IPS-NIHi7 (cell line): ENCODE results near the gene MAP2K6.

Experiments
- DNase-seq: peaks from one replicate; pipeline ENCODE4 v3.0.0; 2012; ENCODE audit warnings: mixed read lengths; ENCODE audit errors: extremely low spot score

MAP2K6 gene

DNA sequence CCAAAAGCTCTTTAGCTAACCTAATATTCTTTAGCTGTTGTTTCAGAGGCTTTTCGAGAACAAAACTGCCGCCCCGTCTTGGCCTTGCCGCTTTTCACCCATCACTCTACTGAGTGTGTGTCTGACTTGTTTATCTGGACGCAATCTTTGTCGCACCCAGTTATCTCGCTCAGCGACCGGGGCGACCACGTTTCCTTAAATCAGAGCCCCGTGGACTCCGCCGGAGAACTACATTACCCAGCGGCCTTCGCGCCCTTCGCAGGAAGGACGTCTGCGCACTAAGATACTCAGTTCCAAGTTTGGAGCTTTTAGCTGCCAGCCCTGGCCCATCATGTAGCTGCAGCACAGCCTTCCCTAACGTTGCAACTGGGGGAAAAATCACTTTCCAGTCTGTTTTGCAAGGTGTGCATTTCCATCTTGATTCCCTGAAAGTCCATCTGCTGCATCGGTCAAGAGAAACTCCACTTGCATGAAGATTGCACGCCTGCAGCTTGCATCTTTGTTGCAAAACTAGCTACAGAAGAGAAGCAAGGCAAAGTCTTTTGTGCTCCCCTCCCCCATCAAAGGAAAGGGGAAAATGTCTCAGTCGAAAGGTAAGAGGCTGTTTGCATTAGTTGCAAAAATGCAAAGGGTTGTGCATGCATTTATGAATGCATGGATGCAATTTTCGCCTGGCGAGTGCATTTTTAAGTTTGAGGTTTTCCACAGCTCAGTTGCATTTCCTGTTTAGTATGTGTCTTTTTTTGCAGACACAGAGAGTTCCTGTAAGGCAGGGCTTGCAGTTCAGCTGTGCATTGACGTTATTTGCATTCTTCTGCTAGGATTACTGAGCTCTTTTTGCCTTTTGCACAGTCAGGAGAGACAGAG lies at the start of gene MAP2K6:
TSS of gene MAP2K6 (plus strand) at position 290 of the 867 bp plus-strand sequence. CDS start at position 578, 288 bp downstream.
- peak; percentile 82 for DNase-seq

DNA sequence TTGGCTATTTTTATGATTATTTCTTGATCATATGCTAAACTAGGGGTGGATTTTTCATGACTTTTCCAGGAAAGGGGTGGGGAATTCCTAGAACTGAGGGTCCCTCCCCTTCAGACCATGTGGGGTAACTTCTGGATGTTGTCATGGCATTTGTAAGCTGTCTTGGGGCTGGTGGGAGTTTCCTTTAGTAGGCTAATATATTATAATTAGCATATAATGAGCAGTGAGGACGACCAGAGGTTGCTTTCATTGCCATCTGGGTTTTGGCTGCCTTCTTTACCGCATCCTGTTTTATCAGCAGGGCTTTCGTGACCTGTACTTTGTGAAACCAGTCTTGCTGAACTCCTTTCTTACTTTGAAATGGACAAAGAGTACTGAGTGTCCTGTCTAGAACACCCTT lies 47.2 kb upstream of the MAP2K6 start:
- no peak for DNase-seq

DNA sequence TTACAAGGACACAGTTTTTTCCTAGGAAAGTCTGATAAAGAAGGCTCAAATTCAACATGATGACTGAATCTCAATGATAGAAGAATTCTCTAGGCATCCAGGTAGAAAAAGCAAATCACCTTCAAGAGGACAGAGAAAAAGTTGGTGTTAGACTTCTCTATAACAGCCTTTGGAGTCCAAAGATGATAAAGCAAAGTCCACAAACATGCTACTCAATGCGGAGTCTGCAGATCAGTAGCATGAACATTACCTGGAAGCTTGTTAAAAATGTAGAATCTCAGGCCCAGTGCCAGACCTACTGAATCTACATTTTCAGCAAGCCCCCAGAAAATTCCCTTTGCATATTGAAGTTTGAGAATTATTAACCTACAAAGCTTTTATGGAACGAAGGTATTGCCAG lies 41.4 kb upstream of the MAP2K6 start:
- no peak for DNase-seq

DNA sequence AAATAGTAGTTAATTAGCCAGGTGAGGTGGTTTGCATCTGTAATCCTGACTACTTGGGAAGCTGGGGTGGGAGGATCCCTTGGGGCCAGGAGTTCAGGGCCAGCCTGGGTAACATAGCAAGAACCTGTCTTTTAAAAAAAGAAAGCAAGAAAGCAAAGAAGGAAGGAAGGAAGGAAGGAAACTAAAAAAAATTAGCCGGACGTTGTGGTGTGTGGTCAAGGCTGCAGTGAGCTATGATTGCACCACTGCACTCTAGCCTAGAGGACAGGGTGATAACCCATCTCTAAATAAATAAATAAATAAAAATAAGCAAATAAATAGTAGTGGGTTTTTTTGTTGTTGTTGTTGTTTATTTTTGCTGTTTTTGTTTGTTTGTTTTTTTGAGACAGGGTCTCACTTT lies 39.3 kb upstream of the MAP2K6 start:
- DNase-seq: no peak

DNA sequence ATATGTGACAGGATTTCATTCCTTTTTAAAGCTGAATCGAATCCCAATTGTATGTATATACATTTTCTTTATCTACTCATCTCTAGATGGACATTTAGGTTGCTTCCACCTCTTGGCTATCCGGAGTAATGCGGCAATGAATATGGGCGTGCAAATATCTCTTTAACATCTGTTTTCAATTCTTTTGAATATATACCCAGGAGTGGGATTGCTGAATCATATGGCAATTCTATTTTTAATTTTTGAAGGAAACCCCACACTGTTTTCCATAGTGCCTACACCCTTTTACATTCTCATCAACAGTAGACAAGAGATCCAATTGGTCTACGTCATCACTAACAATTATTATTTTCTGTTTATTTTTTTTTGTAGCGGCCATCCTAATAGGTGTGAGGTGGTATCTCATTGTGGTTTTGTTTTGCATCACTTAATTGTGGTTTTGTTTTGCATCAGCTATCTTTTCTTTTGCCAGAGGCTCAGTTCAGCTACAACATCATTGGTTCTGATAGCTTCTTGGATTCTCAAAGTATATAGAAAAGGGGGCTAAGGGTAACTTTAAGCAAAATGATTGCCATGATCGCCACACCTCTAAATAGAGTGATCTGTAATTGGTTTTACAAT lies 25.6 kb upstream of the MAP2K6 start:
- DNase-seq: no peak

DNA sequence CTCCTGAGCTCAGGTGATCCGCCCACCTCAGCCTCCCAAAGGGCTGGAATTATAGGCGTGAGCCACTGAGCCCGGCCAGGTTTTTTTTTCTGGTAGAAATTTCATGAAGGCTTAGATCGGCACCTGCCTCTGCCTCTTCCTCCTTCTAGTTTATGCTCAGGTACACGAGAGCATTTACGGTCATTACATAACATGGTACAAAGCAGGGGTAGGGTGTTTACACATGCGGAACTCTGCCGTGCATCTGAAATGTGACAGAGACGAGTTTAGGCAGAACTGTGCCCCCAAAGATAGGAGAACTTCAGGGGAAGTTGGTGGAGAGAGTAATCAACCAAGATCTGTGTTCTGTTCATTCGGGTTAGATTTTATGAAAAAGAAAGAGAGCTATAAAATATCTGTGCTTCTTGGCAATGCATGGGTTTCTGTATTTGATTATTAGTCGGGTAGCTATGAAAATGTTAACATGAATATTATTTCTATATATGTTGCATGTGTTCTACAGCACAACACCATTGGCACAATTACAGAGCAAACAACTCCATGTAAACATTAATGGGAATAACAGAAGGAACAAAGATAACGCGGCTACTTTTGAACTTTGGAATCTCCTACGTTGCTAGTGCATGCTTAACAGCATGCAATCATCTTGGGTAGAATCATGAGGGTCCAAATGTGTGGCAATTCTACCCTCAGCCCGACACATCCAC lies 23.5 kb upstream of the MAP2K6 start:
- DNase-seq: no peak

DNA sequence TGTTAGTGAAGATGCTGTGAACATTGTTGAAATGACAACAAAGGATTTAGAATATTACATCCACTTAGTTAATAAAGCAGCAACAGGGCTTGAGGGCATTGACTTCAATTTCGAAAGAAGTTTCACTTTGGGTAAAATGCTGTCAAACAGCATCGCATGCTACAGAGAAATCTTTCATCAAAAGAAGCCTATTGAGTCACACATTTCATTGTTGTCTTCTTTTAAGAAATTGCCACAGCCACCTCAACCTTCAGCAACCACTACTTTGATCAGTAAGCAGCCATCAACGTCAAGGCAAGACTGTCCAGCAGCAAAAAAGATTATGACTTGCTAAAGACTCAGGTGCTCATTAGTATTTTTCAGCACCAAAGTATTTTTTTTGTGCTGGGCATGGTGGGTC lies 13.2 kb upstream of the MAP2K6 start:
- DNase-seq: no peak

DNA sequence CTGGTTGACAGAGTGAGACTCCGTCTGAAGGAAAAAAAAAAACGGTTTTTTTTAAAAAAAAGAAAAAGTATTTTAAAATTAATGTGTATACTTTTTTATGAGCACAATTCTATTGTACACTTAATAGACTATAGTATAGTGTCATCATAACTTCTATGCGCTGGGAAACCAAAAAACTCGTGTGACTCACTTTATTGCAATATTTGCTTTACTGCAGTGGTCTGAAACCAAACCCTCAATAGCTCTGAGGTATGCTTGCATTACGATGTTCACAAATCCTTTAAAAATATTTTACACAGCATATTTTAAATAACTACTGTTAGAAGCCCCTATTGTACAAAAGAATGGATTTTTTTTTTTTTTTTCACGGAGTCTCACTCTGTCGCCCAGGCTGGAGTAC lies 12.4 kb upstream of the MAP2K6 start:
- no peak for DNase-seq

DNA sequence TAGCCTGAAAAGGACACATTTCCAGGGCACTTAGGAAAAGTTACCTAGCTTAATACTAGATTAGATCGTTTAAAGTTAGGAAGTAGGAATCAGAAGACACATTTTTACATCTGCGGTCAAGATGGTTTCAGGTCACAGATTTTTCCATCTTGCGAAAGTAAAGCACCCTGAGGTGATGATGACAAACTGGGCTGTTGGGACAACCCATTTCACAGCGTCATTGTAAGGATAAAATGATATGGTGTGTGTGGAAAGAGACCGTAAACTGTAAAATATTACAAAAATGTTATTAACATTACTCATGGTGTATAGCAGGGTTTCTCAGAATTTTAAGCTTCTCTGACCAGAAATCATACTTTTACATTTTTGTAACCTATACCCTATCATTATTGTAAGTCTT lies 10.1 kb upstream of the MAP2K6 start:
- no peak for DNase-seq

DNA sequence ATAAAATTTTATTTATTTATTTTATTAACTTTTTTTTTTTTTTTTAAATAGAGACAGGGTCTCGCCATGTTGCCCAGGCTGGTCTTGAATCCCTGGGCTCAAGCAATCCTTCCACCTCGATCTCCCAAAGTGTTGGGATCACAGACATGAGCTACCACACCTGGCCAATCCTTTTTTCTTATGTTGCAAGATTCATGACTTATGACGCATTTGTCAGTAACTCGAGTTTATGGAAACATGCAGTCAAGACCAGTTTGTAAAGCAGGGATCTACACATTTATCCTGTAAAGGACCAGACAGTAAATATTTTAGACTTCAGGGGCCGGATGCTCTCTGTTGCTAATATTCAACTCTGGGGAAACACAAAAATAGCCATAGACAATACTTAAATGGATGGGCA lies 9.4 kb upstream of the MAP2K6 start:
- DNase-seq: no peak

DNA sequence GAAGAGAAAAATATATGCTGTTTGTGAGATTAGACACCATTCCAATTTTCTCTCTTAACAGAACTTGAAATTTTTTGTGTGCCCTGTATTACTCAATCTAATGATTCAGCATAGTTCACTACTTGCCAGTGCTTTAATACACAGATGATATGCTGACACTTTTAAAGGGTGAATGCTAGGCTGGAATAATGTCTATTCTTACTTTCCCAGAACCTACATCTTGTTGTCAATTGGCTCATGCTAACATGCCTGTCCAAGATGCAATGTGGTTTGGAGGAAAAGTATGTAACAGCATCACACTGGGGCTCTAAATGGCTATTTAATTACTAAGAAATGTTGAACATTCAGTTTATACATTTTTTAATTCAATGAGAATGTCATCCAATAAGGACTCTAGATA lies 7.6 kb upstream of the MAP2K6 start:
- no peak for DNase-seq

DNA sequence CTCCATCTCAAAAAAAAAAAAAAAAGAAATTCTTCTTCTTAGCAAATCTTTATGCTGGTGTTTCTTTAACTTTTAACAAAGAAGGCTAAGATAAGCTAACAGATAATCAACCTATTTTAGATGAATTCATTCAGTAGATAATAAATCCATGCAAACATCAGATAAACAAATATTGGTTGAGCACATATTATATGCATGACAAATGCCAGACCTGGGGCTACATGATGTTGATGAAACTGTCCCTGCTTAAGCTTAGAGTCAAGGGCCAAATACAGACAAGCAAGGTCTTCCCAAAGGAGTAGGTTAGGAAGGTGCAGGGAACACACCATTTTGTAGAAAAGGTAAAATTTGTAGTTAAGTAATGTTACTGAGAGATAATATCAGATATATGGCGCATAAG lies 6.7 kb upstream of the MAP2K6 start:
- no peak for DNase-seq

DNA sequence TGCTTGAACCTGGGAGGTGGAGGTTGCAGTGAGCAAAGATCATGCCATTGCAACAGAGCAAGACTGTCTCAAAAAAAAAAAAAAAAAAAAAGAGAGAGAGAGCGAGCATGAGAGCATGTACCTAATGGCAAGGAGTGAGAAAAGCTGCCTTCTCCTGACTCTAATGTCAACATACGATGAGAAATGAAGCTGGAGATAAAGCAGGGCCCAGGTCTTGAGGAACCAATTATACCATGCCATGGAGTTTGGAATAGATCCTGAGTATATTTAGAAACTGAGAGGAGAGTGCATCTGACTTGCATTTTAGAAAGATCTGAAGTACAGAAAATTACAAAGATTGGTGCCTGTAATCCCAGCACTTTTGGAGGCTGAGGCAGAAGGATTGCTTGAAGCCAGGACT lies 3.8 kb upstream of the MAP2K6 start:
- DNase-seq: no peak

DNA sequence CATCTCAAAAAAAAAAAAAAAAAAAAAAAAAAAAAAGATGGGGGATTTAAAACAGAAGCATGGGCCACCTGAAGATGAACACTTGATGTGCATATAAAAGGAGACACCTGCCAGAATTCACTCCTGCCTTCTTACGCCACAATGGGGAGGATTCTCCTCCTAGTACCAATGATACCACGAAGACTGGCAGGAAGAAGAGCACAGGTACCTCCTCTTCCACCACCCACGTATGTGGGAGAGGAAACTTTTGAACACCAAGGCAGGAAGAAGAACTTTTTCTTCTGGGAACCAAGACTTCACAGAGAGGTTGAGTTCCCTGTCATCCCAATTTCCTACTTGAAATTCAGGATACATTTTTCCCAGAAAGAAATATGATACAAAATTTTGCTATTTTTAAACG lies 2.7 kb upstream of the MAP2K6 start:
- no peak for DNase-seq

DNA sequence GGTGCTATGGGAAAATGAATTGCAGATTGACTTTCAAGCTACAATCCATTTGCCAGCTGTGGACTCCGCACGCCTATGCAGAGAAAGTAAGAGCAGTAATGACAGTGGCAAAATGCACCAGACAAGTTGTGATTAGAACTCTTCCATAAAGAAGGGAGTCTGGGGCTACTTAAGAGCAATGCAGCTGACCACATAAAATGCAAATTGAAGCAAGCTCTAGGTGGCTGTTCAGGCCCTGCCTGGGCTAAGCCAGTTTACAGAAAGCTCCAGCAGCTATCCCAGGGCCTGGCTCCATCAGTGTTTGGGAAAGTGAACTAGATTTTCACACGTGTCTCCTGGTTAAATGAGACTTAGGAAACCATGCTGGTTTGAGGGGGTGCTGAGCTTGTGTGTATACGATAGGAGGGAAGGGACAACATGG lies 2.2 kb upstream of the MAP2K6 start:
- no peak for DNase-seq

DNA sequence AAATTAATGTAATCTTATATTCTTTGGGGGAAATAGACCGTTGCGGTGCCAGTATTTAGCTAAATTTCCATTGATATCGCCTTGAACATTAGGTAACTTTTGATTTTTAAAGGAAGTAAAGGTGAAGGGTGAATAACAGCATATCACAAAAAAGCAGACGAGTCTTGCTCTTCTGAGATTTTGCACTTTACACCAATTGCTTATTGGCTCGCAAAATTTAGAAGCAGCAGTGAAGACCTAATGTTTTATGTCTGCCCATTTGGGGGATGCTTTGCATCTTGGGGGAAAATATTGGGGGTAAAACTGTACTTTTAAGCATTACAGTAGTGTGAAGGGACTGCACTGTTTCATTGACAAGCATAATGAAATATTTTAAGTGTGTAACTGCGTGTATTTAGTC lies 934 bp downstream of the MAP2K6 start:
- no peak for DNase-seq

DNA sequence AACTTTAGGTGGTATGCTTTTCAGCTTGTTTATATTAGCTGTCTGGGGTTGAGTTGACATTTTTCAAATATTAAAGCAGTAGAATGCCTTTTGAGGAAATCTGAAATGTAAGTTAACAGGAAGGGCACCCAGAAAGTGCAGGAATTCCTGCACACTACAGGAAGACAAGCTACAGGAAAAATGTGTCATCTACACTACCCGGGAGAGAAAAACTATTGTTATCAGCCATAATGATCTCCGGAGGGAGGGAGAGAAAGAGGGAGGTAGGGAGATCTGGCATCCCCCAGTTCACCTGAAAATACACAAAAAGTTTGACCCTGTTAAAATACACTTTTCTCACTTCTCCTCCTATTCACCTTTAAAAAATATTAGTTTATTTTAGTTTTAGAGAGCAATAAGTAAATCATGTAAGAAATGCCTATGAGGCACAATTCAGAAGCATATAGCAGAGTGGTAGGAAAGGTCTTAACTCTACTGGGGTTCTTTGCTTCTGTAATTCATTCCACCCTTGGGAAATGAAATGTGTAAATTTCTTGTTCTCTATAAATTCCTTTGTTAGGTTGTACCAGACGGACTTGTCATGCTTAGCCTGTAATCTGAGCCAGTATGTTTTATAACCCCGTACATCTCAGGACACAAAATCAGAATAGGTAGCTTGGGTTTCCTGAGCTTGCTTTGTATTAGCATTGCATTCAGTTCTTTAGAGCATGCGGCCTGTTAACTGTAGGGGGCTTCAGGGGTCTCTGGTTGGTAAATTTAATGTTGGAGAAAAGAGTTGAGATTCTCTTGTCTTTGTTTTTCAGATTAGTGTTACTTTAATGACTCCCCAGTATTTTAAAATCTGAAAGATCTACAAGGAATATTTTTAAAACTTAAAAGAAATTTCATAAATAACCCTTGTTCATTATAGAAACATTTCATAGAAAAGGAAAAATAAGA lies 3.3 kb downstream of the MAP2K6 start:
- no peak for DNase-seq

DNA sequence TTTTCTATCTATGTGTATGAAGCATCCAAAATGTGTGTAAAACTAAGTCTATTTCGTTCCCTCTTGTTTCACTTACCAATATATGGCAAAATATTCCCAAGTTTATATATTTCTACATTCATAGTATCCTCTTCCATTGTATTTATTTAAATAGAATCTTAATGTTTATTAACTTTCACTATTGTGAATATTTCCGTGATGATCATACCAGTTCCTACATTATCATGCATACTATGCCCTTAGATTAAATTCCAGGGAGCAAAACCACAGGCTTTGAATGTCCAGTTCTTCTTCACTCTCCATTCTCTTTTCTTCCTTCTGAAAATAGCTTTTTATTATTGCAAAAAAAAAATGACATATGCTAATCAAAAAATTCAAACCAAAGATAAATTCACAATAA lies 4.0 kb downstream of the MAP2K6 start:
- no peak for DNase-seq

DNA sequence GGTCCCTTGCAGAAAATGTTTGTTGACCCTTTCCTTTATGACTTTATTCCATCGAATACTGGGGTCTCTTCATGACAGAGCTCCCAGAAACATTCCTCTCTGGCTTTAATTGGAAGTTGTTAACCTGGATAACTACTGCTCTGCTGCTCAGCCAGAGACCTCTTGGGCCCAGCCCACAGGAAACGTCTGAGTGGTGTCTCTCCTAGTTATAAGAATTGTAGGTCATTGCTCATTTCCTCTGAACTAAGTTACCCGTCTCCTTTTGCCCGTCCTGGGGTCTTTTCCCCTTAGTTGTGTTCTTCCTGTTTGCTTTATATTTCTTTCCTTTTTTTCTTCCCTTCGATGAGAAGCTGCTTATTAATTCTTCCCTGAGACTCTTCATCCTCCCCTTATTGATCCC lies 9.0 kb downstream of the MAP2K6 start:
- DNase-seq: no peak

DNA sequence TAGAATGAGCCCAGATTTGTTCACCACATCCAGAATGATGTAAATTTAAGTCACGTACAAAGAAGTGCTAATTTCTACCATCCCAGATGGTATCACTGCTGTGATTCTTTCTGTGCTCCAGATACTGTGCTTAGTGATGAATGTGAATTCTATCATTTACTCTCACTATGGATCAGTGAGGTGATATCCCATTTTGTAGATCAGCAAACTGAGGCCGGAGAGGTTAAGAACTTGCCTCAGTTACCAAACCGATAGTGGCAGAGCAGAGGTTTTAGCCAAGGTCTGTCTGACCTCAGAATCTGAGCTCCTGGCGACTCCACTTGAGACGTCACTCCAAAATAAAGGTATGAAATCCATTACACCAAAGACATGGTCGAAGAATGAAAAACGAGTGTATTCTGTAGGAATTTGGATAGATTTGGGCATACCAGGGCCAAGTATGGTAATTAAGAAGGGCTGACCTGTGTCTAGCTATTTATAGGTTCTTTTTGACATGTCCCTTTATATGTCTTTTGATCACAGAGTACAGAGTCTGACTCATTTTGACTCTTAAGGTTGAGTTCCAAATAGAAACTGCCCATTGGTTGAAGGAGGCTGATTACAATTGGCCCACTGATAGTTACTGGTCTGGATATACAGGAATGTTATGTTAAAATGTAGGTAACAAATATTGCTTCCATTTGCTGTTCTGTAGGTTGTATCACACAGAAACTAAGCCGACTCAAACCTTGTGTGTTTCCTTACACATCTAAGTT lies 10.0 kb downstream of the MAP2K6 start:
- no peak for DNase-seq

DNA sequence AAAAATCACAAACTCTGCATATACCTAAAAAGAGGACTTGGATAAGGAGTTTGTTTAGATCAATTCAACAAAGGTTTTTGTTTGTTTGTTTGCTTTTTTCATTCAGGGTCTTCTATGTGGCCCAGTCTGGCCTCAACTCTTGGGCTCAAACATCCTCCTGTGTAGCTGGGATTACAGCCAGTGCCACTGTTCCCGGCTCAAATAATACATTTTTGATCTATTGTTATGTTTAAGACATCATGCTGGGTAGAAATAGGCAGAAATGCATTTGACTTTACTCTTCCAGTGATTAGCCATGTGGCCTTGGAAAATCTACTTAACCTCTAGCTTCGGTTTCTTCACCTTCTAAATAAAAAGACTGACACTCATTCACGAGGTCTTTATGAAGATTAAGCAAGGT lies 11.5 kb downstream of the MAP2K6 start:
- no peak for DNase-seq
